HEK293 (cell line): ENCODE data around the gene ENDOD1.
A peak's percentile ranks its signal among the peaks of the same experiment; 100 is the strongest.

ENCODE experiments used
- CTCF ChIA-PET: fragments of 350-600 bp; formaldehyde crosslinking; extraction: SDS; loops from one replicate; lab custom pipeline; 2021; ENCODE audit warnings: antibody characterized with exemption; lab: Yijun Ruan, JAX
- POLR2A ChIA-PET: fragments of 300-600 bp; formaldehyde crosslinking; extraction: SDS; loops from one replicate; lab custom pipeline; 2020; ENCODE audit warnings: antibody characterized with exemption, inconsistent platforms; lab: Yijun Ruan, JAX
- H3K27ac ChIP-seq: fragments of 200-500 bp; sonication (Bioruptor generic); 2 replicates; pipeline ENCODE4 v1.5.1; 2014; ENCODE audit warnings: low read depth, low read length, control low read depth, inconsistent platforms; ENCODE audit errors: extremely low read depth
- H3K36me3 ChIP-seq, 2 experiments: fragments of 200-500 bp in 1 of 2; sonication (Bioruptor generic) in 1 of 2; 1 replicate in 1 of 2; 2 replicates in 1 of 2; pipeline ENCODE4 v1.5.1; 2014 to 2017; ENCODE audit warnings: inconsistent platforms in 2 of 2, low read length in 2 of 2; ENCODE audit not compliant: control insufficient read depth in 2 of 2, insufficient read depth in 1 of 2
- H3K4me1 ChIP-seq: fragments of 200-500 bp; sonication (Bioruptor generic); 2 replicates; pipeline ENCODE4 v1.5.1; 2014; ENCODE audit warnings: mild to moderate bottlenecking, low read length, inconsistent platforms; ENCODE audit not compliant: control insufficient read depth, insufficient read depth
- H3K4me3 ChIP-seq: 2 replicates; pipeline ENCODE4 v1.5.1; 2011; ENCODE audit warnings: low read depth, mild to moderate bottlenecking, control low read depth, low read length, moderate library complexity
- H3K9me3 ChIP-seq: fragments of 200-500 bp; sonication (Bioruptor generic); 2 replicates; pipeline ENCODE4 v1.5.1; 2014; ENCODE audit warnings: low read depth, low read length, inconsistent platforms; ENCODE audit not compliant: control insufficient read depth, insufficient read depth
- ATF2 ChIP-seq: fragments of 450-650 bp; formaldehyde crosslinking; IDR thresholded peaks from 2 replicates; pipeline ENCODE4 v1.5.1; 2016; ENCODE audit warnings: missing biosample characterization, missing genetic modification characterization, low read depth
- CTCF ChIP-seq: fragments of 450-650 bp; formaldehyde crosslinking; IDR thresholded peaks from 2 replicates; pipeline ENCODE4 v1.5.1; 2016; ENCODE audit warnings: missing biosample characterization, missing genetic modification characterization
- EGR2 ChIP-seq: fragments of 450-650 bp; formaldehyde crosslinking; IDR thresholded peaks from 2 replicates; pipeline ENCODE4 v1.5.1; 2016; ENCODE audit warnings: low read depth, missing biosample characterization, missing genetic modification characterization
- KLF17 ChIP-seq: fragments of 450-650 bp; formaldehyde crosslinking; IDR thresholded peaks from 2 replicates; pipeline ENCODE4 v1.5.1; 2016; ENCODE audit warnings: missing biosample characterization, missing genetic modification characterization
- REPIN1 ChIP-seq: fragments of 450-650 bp; formaldehyde crosslinking; IDR thresholded peaks from 2 replicates; pipeline ENCODE4 v1.5.1; 2017; ENCODE audit warnings: missing biosample characterization, missing genetic modification characterization, low read depth
- SCRT1 ChIP-seq: fragments of 450-650 bp; formaldehyde crosslinking; IDR thresholded peaks from 2 replicates; pipeline ENCODE4 v1.5.1; 2016; ENCODE audit warnings: missing biosample characterization, missing genetic modification characterization, borderline replicate concordance
- SCRT2 ChIP-seq: fragments of 450-650 bp; formaldehyde crosslinking; IDR thresholded peaks from 2 replicates; pipeline ENCODE4 v1.5.1; 2016; ENCODE audit warnings: missing biosample characterization, missing genetic modification characterization
- ZBTB26 ChIP-seq: fragments of 450-650 bp; formaldehyde crosslinking; optimal IDR thresholded peaks from 2 replicates; pipeline ENCODE3; 2016; ENCODE audit warnings: missing biosample characterization, mild to moderate bottlenecking, missing genetic modification characterization
- ZBTB8A ChIP-seq: fragments of 450-650 bp; formaldehyde crosslinking; IDR thresholded peaks from 2 replicates; pipeline ENCODE4 v1.5.1; 2016; ENCODE audit warnings: missing biosample characterization, missing genetic modification characterization
- ZFP69B ChIP-seq: fragments of 450-650 bp; formaldehyde crosslinking; IDR thresholded peaks from 2 replicates; pipeline ENCODE4 v1.5.1; 2016; ENCODE audit warnings: missing biosample characterization, missing genetic modification characterization
- ZNF302 ChIP-seq: fragments of 450-650 bp; formaldehyde crosslinking; IDR thresholded peaks from 2 replicates; pipeline ENCODE4 v1.5.1; 2016; ENCODE audit warnings: missing biosample characterization, missing genetic modification characterization, low read depth
- ZNF629 ChIP-seq: fragments of 450-650 bp; formaldehyde crosslinking; IDR thresholded peaks from 2 replicates; pipeline ENCODE4 v1.5.1; 2017; ENCODE audit warnings: missing biosample characterization, missing genetic modification characterization
- ZNF660 ChIP-seq: fragments of 450-650 bp; IDR thresholded peaks from 2 replicates; pipeline ENCODE4 v1.5.1; 2018; ENCODE audit warnings: missing biosample characterization, mild to moderate bottlenecking, missing genetic modification characterization
- ZNF692 ChIP-seq: fragments of 450-650 bp; formaldehyde crosslinking; IDR thresholded peaks from 2 replicates; pipeline ENCODE4 v1.5.1; 2016; ENCODE audit warnings: missing biosample characterization, missing genetic modification characterization
- ZSCAN30 ChIP-seq: fragments of 450-650 bp; IDR thresholded peaks from 2 replicates; pipeline ENCODE4 v1.5.1; 2018; ENCODE audit warnings: missing biosample characterization, mild to moderate bottlenecking, missing genetic modification characterization, moderate library complexity

Gene ENDOD1

GRCh38 chr11:95149651-95150364, 60.2 kb downstream of the ENDOD1 start:
- TF ChIP-seq REPIN1 (no peak), KLF17 (tag by site-specific recombination) (peak; percentile 61)
- POLR2A ChIA-PET = interaction anchor here (1.4 kb wide), 1 partner anchor 83 kb away, joined by 5 read pairs; the partner anchor contains the start of gene SRSF8
- H3K36me3 ChIP-seq = no peaks in the 10 kb centered on the region
- H3K4me3 ChIP-seq = no peak overlapping the region
- no peak overlapping the region for H3K27ac ChIP-seq
- no peaks in the 10 kb centered on the region for H3K9me3 ChIP-seq
- H3K4me1 ChIP-seq = no peaks in the 10 kb centered on the region; the same call in none of the 2 replicates
- CTCF ChIA-PET = interaction anchor here (0.6 to 3.3 kb wide), 10 partner anchors 11 to 999 kb away, joined by 3 to 36 read pairs (median 4); partner anchors contain the start of gene SRSF8

GRCh38 chr11:95150956-95151684, 61.5 kb downstream of the ENDOD1 start:
- POLR2A ChIA-PET = interaction anchor here (0.9 to 1.4 kb wide), 2 partner anchors 83 to 84 kb away, joined by 3 to 5 read pairs; partner anchors contain the start of gene SRSF8
- no peak overlapping the region; the same call in 1 of the 2 replicates for H3K27ac ChIP-seq

More at GRCh38 chr11:95150956-95151684, 61.5 kb downstream of the ENDOD1 start:
- Histone ChIP-seq H3K9me3 (no peaks in the 10 kb centered on the region), H3K4me3 (peak overlapping the region; percentile 24), H3K4me1 (no peaks in the 10 kb centered on the region; the same call in none of the 2 replicates), H3K36me3 (no peaks in the 10 kb centered on the region)
- CTCF ChIA-PET = interaction anchor here (0.5 to 7.5 kb wide), 31 partner anchors 9 to 632 kb away, joined by 3 to 169 read pairs (median 4); partner anchors contain the start of gene SRSF8
- TF ChIP-seq ZNF629 (tag by site-specific recombination) = peak; percentile 39
- peak; percentile 62; the same call in 1 of the 2 replicates for TF ChIP-seq CTCF (tag by site-specific recombination)
- TF ChIP-seq ZNF302 = no peak
- 0 out of 2 replicates have a peak, but pooled peaks have one; percentile 36 for TF ChIP-seq ZNF660
- peak; percentile 46; the same call in 1 of the 2 replicates for TF ChIP-seq ZBTB8A (tag by site-specific recombination)
- peak; percentile 25; the same call in 1 of the 2 replicates for TF ChIP-seq ATF2 (tag by site-specific recombination)
- TF ChIP-seq SCRT2 (tag by site-specific recombination) = peak; percentile 93
- TF ChIP-seq EGR2 (tag by site-specific recombination) = no peak
- TF ChIP-seq SCRT1 (tag by site-specific recombination) = peak; percentile 82; the same call in 1 of the 2 replicates
- TF ChIP-seq ZBTB26 = no peak
- TF ChIP-seq ZSCAN30 (tag by site-specific recombination) = peak; percentile 65; the same call in 1 of the 2 replicates
- TF ChIP-seq ZFP69B = peak; percentile 25; the same call in 1 of the 2 replicates
- peak; percentile 61 for TF ChIP-seq ZNF692 (tag by site-specific recombination)
